ENCODE results near the gene HLA-DPB1. TPM values are rescaled to one million over a fixed set of nuclear protein-coding genes. Genes with fewer than 3 reads are reported as not detected.

HLA-DPB1 gene
- total RNA-seq, 3 donors from 2014 or later: 56.5 to 80.3 (median 58.2) TPM

DNA sequence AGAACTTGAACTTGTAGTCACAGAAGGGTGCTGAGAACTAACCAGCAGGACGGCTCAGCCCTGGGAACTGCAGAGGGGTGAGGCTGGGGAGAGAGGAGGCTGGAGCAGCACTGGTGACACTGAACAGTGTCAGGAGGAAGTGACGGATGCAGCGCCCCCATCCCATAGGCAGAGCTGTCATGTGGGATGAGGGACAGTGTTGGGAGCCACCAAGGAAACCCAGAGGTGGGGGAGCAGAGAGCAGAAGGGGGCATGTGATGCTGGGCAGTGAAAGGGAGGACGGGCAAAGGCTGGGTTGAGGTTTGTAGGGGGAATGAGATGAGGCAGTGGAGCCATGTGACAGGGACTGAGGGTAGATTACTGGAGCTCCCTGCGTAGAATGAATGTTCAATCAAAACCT, 2.1 kb downstream of the HLA-DPB1 start:
- intact Hi-C loops (cut with DNase I; ENCODE audit: low total_unique reads): no loop called here
- TF ChIP-seq, protein P1, sequence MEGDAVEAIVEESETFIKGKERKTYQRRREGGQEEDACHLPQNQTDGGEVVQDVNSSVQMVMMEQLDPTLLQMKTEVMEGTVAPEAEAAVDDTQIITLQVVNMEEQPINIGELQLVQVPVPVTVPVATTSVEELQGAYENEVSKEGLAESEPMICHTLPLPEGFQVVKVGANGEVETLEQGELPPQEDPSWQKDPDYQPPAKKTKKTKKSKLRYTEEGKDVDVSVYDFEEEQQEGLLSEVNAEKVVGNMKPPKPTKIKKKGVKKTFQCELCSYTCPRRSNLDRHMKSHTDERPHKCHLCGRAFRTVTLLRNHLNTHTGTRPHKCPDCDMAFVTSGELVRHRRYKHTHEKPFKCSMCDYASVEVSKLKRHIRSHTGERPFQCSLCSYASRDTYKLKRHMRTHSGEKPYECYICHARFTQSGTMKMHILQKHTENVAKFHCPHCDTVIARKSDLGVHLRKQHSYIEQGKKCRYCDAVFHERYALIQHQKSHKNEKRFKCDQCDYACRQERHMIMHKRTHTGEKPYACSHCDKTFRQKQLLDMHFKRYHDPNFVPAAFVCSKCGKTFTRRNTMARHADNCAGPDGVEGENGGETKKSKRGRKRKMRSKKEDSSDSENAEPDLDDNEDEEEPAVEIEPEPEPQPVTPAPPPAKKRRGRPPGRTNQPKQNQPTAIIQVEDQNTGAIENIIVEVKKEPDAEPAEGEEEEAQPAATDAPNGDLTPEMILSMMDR (IDR thresholded peaks at IDR 0.05): no peak
- TF ChIP-seq POLR2A (IDR thresholded peaks at IDR 0.05) (no peak), POLR2AphosphoS5 (IDR thresholded peaks at IDR 0.05) (no peak)

DNA sequence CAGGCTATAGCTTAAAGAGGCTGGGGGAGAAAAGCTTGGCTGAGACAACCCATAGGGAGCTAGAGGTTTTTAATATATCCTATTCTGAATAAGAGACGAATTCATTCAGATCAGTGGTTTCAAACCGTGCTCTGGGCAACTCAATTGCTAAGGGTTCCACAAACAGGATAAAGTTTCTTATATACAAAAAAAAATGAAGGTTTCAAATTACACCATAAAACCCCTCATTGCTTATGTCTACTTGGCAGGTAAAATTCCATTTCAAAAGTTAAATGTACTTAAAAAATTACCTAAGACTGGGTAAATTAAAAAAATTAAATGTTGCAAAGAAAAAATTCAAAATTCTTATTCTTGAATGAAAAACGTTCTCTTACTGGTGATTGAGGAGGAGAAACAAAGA, 2.7 kb downstream of the HLA-DPB1 start:
- intact Hi-C loops (cut with DNase I; ENCODE audit: low total_unique reads): no loop called here
- DNase-seq (ENCODE audit: low spot score in 2 of 2): no peak
- Histone ChIP-seq H3K4me1 (no peaks in the 10 kb centered on the region), H3K27me3 (no peaks in the 10 kb centered on the region), H3K4me3 (no peak overlapping the region), H3K27ac (no peak overlapping the region), H3K9me3 (no peaks in the 10 kb centered on the region), H3K36me3 (no peaks in the 10 kb centered on the region)
- TF ChIP-seq, protein P1 (IDR thresholded peaks at IDR 0.05): no peak
- no peak for TF ChIP-seq POLR2AphosphoS5 (IDR thresholded peaks at IDR 0.05)
- TF ChIP-seq POLR2A (IDR thresholded peaks at IDR 0.05): no peak

More for the DNA sequence above, 2.1 kb downstream of the HLA-DPB1 start:
- Histone ChIP-seq H3K27ac (no peak overlapping the region), H3K4me3 (peak overlapping the region in 1 of 3 donors; percentile 7), H3K36me3 (no peaks in the 10 kb centered on the region), H3K27me3 (no peaks in the 10 kb centered on the region), H3K4me1 (no peaks in the 10 kb centered on the region), H3K9me3 (no peaks in the 10 kb centered on the region)
- DNase-seq (ENCODE audit: low spot score in 2 of 2): no peak

DNA sequence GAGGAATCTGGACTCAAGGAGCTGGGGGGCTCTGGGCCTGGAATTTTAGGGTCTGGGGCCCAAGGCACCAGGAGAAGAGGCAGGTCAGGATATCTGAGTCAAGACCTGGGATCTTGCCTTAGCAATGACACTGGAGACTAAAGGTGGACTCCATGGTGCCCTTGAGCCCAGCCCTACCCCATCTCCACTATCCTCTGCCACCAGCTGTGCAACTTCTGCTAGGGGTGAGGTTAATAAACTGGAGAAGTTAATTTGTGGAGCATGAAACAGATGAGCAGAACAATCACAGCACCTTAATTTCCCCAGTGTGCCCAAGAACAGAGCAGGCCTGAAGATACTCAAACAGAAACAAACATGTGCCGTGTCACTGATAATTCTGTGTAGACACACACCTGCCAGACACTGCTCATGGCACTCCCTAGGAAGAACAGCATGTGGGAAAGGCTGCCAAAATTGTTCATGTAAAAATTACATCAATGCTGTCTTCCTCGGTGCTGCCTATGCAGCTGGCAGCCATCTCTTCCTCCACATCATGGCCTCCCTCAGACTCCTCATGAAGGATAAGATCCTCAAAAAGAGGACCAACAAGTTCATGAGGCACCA, 3.2 kb downstream of the HLA-DPB1 start:
- TF ChIP-seq, protein P1 (IDR thresholded peaks at IDR 0.05): no peak
- Histone ChIP-seq H3K9me3 (no peaks in the 10 kb centered on the region), H3K27ac (no peak overlapping the region), H3K36me3 (no peaks in the 10 kb centered on the region), H3K4me3 (no peak overlapping the region), H3K27me3 (no peaks in the 10 kb centered on the region), H3K4me1 (no peaks in the 10 kb centered on the region)
- intact Hi-C loops (cut with DNase I; ENCODE audit: low total_unique reads): no loop called here
- no peak for DNase-seq (ENCODE audit: low spot score in 2 of 2)

DNA sequence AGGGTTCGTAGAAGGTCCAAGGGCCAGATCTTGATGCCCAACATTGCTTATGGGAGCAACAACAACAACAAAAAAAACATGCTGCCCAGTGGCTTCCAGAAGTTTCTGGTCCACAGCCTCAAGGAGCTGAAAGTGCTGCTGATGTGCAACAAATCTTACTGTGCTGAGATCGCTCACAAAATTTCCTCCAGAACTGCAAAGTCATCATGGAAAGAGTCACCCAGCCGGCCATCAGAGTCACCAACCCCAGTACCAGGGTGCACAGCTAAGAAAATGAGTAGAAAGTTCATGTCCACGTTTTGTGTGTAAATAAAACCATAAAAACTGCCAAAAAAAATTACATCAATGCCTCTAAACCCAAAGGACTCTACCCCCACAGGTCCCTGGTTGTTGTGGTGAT, 3.8 kb downstream of the HLA-DPB1 start:
- intact Hi-C loops (cut with DNase I; ENCODE audit: low total_unique reads): no loop called here
- TF ChIP-seq POLR2AphosphoS5 (IDR thresholded peaks at IDR 0.05): no peak
- TF ChIP-seq, protein P1 (IDR thresholded peaks at IDR 0.05): no peak
- TF ChIP-seq POLR2A (IDR thresholded peaks at IDR 0.05): no peak
- Histone ChIP-seq H3K9me3 (no peaks in the 10 kb centered on the region), H3K27ac (no peak overlapping the region), H3K4me1 (no peaks in the 10 kb centered on the region), H3K36me3 (no peaks in the 10 kb centered on the region), H3K4me3 (no peak overlapping the region), H3K27me3 (no peaks in the 10 kb centered on the region)
- DNase-seq (ENCODE audit: low spot score in 2 of 2): no peak

DNA sequence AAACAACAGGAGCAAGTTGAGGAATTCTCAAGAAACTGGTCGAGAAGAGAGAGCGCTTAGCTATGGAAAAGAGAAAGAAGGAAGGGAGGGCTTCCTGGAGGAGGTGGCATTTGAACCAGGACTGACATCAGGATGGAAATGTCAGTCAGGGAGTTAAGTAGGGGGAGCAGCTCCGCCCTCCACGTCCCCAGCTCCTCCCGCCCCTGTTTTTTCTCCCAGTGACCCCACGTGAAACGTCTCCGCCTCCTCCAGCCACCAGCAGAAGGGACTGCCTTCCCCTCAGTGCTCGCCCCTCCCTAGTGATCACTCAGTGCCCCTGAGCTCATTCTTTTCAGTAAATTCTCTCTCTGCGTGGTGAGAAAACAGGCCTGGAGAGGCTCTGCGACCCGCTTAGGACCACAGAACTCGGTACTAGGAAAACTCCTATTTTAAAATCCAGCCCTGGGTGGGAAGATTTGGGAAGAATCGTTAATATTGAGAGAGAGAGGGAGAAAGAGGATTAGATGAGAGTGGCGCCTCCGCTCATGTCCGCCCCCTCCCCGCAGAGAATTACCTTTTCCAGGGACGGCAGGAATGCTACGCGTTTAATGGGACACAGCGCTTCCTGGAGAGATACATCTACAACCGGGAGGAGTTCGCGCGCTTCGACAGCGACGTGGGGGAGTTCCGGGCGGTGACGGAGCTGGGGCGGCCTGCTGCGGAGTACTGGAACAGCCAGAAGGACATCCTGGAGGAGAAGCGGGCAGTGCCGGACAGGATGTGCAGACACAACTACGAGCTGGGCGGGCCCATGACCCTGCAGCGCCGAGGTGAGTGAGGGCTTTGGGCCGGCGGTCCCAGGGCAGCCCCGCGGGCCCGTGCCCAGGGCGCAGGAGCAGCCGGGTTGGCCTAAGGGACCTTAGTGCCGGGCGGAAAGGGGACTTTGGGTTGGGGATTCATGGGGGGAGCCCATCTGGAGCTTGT, 4.6 kb downstream of the HLA-DPB1 start:
- Histone ChIP-seq H3K4me3 (peak overlapping the region; percentile 38 to 74 (median 56)), H3K27me3 (no peaks in the 10 kb centered on the region), H3K27ac (peak overlapping the region; percentile 86 to 93), H3K4me1 (no peaks in the 10 kb centered on the region), H3K9me3 (no peaks in the 10 kb centered on the region), H3K36me3 (no peaks in the 10 kb centered on the region)
- peak in 1 of 2 donors; percentile 69 for DNase-seq (ENCODE audit: low spot score in 2 of 2)
- peak; percentile 5 to 75 (median 58) for TF ChIP-seq POLR2AphosphoS5 (IDR thresholded peaks at IDR 0.05)
- TF ChIP-seq POLR2A (IDR thresholded peaks at IDR 0.05): no peak
- intact Hi-C loops (cut with DNase I; ENCODE audit: low total_unique reads): loop anchor here (10.0 kb wide), 1 partner anchor 66 kb away; no protein-coding TSS in a partner anchor
